Aortic smooth muscle cell (primary cell): Measurements from ENCODE around the gene NR2F2. TPM values are rescaled to one million over a fixed set of nuclear protein-coding genes. Genes with fewer than 3 reads are reported as not detected.

ENCODE experiments used
- total RNA-seq: library from RNA; depleted of rRNA; stranded (reverse); fragments of >200 nt; gene quantifications from 2 replicates; pipeline ENCODE4 v1.2.3, GENCODE V29; 2014

Gene NR2F2
- 8.5 and 12.7 TPM in 2 replicates for total RNA-seq

GRCh38 chr15:96330450-96331143 lies at the start of gene NR2F2:
Gene NR2F2 (plus strand): TSS chr15:96330700. CDS start chr15:96332106, 1,406 bp downstream.

